ENCODE data around the gene PAK1IP1.
"Not testable (repeated sequence)": the region's sequence is repeated elsewhere in the genome, so short reads cannot be mapped to it uniquely, and the experiment has no call there.

Gene PAK1IP1

GRCh38 chr6:10662207-10662606 is 32.6 kb upstream of the PAK1IP1 start:
- no peak for TF ChIP-seq CTCF (IDR thresholded peaks at IDR 0.05; ENCODE audit: insufficient read depth, low read length, poor library complexity, severe bottlenecking)
- Histone ChIP-seq H3K4me3 (replicated peaks; ENCODE audit: low read depth, low read length) (no peak overlapping the region), H3K36me3 (ENCODE audit: control insufficient read depth, insufficient read depth, low read length) (no peaks in the 10 kb centered on the region), H3K27me3 (replicated peaks; ENCODE audit: control insufficient read depth, insufficient read depth, low read length) (no peaks in the 10 kb centered on the region)
- DNase-seq (ENCODE audit: extremely low read depth, insufficient read length): no peak

GRCh38 chr6:10662742-10663141 is 32.0 kb upstream of the PAK1IP1 start:
- Histone ChIP-seq H3K4me3 (replicated peaks; ENCODE audit: low read depth, low read length) (no peak overlapping the region), H3K36me3 (ENCODE audit: control insufficient read depth, insufficient read depth, low read length) (no peaks in the 10 kb centered on the region), H3K27me3 (replicated peaks; ENCODE audit: control insufficient read depth, insufficient read depth, low read length) (no peaks in the 10 kb centered on the region)
- TF ChIP-seq CTCF (IDR thresholded peaks at IDR 0.05; ENCODE audit: insufficient read depth, low read length, poor library complexity, severe bottlenecking): no peak
- DNase-seq (ENCODE audit: extremely low read depth, insufficient read length): no peak

GRCh38 chr6:10665595-10665994 is 29.2 kb upstream of the PAK1IP1 start:
- H3K27me3 ChIP-seq (replicated peaks; ENCODE audit: control insufficient read depth, insufficient read depth, low read length); H3K4me3 ChIP-seq (replicated peaks; ENCODE audit: low read depth, low read length); DNase-seq (ENCODE audit: extremely low read depth, insufficient read length); H3K36me3 ChIP-seq (ENCODE audit: control insufficient read depth, insufficient read depth, low read length): not testable (repeated sequence)

- Histone ChIP-seq H3K27me3 (replicated peaks; ENCODE audit: control insufficient read depth, insufficient read depth, low read length) (no peaks in the 10 kb centered on the region), H3K36me3 (ENCODE audit: control insufficient read depth, insufficient read depth, low read length) (no peaks in the 10 kb centered on the region), H3K4me3 (replicated peaks; ENCODE audit: low read depth, low read length) (no peak overlapping the region)
- no peak for TF ChIP-seq CTCF (IDR thresholded peaks at IDR 0.05; ENCODE audit: insufficient read depth, low read length, poor library complexity, severe bottlenecking)
- DNase-seq (ENCODE audit: extremely low read depth, insufficient read length): no peak
These were observed 26.4 kb upstream of the PAK1IP1 start for GRCh38 chr6:10668126-10668917.

GRCh38 chr6:10676403-10676802 is 18.4 kb upstream of the PAK1IP1 start:
- DNase-seq (ENCODE audit: extremely low read depth, insufficient read length): no peak
- Histone ChIP-seq H3K4me3 (replicated peaks; ENCODE audit: low read depth, low read length) (no peak overlapping the region), H3K36me3 (ENCODE audit: control insufficient read depth, insufficient read depth, low read length) (no peaks in the 10 kb centered on the region)

GRCh38 chr6:10678456-10678855 is 16.3 kb upstream of the PAK1IP1 start:
- DNase-seq (ENCODE audit: extremely low read depth, insufficient read length): no peak
- Histone ChIP-seq H3K27me3 (replicated peaks; ENCODE audit: control insufficient read depth, insufficient read depth, low read length) (no peaks in the 10 kb centered on the region), H3K4me3 (replicated peaks; ENCODE audit: low read depth, low read length) (no peak overlapping the region), H3K36me3 (ENCODE audit: control insufficient read depth, insufficient read depth, low read length) (no peaks in the 10 kb centered on the region)
- no peak for TF ChIP-seq CTCF (IDR thresholded peaks at IDR 0.05; ENCODE audit: insufficient read depth, low read length, poor library complexity, severe bottlenecking)

More at GRCh38 chr6:10676403-10676802, 18.4 kb upstream of the PAK1IP1 start:
- H3K27me3 ChIP-seq (replicated peaks; ENCODE audit: control insufficient read depth, insufficient read depth, low read length): no peaks in the 10 kb centered on the region
- TF ChIP-seq CTCF (IDR thresholded peaks at IDR 0.05; ENCODE audit: insufficient read depth, low read length, poor library complexity, severe bottlenecking): no peak

Measured in GM06990 (cell line).